WERI-Rb-1 (cell line): ENCODE measurements around the gene RNF103.
A peak's percentile ranks its signal among the peaks of the same experiment; 100 is the strongest.
"Not testable (repeated sequence)": the region's sequence is repeated elsewhere in the genome, so short reads cannot be mapped to it uniquely, and the experiment has no call there.

Experiments used
- DNase-seq: peaks from one replicate; pipeline ENCODE4 v3.0.0-alpha.2; 2020
- H3K27ac ChIP-seq: fragments of 250-450 bp; sonication (Bioruptor Pico); 2 replicates; pipeline ENCODE4 v1.5.1; 2020; ENCODE audit warnings: mild to moderate bottlenecking, moderate library complexity
- H3K27me3 ChIP-seq: fragments of 250-450 bp; sonication (Bioruptor Pico); 2 replicates; pipeline ENCODE4 v1.5.1; 2021; ENCODE audit warnings: mild to moderate bottlenecking, low read depth, moderate library complexity; ENCODE audit not compliant: insufficient read depth, severe bottlenecking
- H3K36me3 ChIP-seq: fragments of 250-450 bp; sonication (Bioruptor Pico); 2 replicates; pipeline ENCODE4 v1.5.1; 2020; ENCODE audit warnings: mild to moderate bottlenecking, moderate library complexity
- H3K4me3 ChIP-seq: 2 replicates; pipeline ENCODE4 v1.5.1; 2011; ENCODE audit warnings: low read depth, mild to moderate bottlenecking, control low read depth, low read length
- H3K9me3 ChIP-seq: fragments of 250-450 bp; sonication (Bioruptor Pico); 2 replicates; pipeline ENCODE4 v1.5.1; 2021; ENCODE audit warnings: mild to moderate bottlenecking, moderate library complexity; ENCODE audit not compliant: severe bottlenecking
- CTCF ChIP-seq: IDR thresholded peaks from 2 replicates; pipeline ENCODE4 v1.5.1; 2011; ENCODE audit warnings: low read depth, mild to moderate bottlenecking, control low read depth, inconsistent platforms, low read length

Gene RNF103, protein sequence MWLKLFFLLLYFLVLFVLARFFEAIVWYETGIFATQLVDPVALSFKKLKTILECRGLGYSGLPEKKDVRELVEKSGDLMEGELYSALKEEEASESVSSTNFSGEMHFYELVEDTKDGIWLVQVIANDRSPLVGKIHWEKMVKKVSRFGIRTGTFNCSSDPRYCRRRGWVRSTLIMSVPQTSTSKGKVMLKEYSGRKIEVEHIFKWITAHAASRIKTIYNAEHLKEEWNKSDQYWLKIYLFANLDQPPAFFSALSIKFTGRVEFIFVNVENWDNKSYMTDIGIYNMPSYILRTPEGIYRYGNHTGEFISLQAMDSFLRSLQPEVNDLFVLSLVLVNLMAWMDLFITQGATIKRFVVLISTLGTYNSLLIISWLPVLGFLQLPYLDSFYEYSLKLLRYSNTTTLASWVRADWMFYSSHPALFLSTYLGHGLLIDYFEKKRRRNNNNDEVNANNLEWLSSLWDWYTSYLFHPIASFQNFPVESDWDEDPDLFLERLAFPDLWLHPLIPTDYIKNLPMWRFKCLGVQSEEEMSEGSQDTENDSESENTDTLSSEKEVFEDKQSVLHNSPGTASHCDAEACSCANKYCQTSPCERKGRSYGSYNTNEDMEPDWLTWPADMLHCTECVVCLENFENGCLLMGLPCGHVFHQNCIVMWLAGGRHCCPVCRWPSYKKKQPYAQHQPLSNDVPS

GRCh38 chr2:86623494-86624266 lies at the start of gene RNF103:
RNF103 (minus strand) TSS chr2:86623865; CDS start chr2:86622886, 979 bp downstream.
- Histone ChIP-seq H3K36me3 (peaks cover 16% of the 10 kb centered on the region), H3K4me3 (peak within 1 kb of the TSS; percentile 95), H3K27ac (peak within 1 kb of the TSS; percentile 93), H3K9me3 (no peaks in the 10 kb centered on the region), H3K27me3 (no peaks in the 10 kb centered on the region)
- DNase-seq, result peak; percentile 96
- TF ChIP-seq CTCF, result no peak

- H3K9me3 ChIP-seq, result peaks cover 4% of the 10 kb centered on the region
- no peak for DNase-seq
- no peaks in the 10 kb centered on the region for H3K27me3 ChIP-seq
- no peak for TF ChIP-seq CTCF
- H3K36me3 ChIP-seq, result no peaks in the 10 kb centered on the region
- H3K4me3 ChIP-seq, result no peak overlapping the region
- no peak overlapping the region for H3K27ac ChIP-seq
Measured at GRCh38 chr2:86673011-86673410, 49.3 kb upstream of the RNF103 start.

DNA sequence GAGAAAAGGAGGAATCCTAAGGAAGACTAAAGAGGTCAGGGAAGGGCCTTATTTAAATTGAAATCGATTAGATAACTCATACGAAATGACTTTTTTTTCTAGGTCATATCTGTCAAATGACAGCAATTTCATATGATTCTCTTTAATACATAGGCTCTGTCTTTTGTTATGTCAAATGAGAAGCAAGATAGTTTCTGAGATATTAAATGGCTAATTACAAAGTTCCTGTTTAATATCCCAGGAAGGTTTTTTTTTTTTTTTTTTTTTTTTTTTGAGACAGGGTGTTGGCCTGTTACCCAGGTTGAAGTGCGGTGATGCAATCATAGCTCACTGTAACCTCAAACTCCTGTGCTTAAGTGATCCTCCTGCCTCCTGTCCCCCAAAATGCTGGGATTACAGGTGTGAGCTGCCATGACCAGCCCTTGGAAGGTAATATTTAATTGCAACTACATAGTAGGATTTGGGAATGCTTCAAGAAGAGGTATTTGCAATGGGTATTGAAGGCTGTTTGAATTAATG lies 48.4 kb upstream of the RNF103 start:
- peaks cover 4% of the 10 kb centered on the region for H3K9me3 ChIP-seq
- H3K27me3 ChIP-seq, result no peaks in the 10 kb centered on the region
- H3K36me3 ChIP-seq, result no peaks in the 10 kb centered on the region
- no peak overlapping the region for H3K4me3 ChIP-seq
- DNase-seq, result no peak
- no peak for TF ChIP-seq CTCF
- no peak overlapping the region for H3K27ac ChIP-seq

GRCh38 chr2:86671337-86671981 lies 47.8 kb upstream of the RNF103 start:
- H3K27me3 ChIP-seq, result no peaks in the 10 kb centered on the region

DNA sequence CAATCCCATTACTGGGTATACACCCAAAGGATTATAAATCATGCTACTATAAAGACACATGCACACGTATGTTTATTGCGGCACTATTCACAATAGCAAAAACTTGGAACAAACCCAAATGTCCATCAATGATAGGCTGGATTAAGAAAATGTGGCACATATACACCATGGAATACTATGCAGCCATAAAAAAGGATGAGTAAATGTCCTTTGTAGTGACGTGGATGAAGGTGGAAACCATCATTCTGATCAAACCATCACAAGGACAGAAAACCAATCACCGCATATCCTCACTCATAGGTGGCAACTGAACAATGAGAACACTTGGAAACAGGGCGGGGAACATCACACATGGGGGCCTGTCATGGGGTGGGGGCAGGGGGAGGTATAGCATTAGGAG lies 45.7 kb upstream of the RNF103 start:
- not testable (repeated sequence) for H3K36me3 ChIP-seq, DNase-seq

More at GRCh38 chr2:86671337-86671981, 47.8 kb upstream of the RNF103 start:
- no peaks in the 10 kb centered on the region for H3K36me3 ChIP-seq
- no peak overlapping the region for H3K27ac ChIP-seq
- H3K9me3 ChIP-seq, result peaks cover 4% of the 10 kb centered on the region
- DNase-seq, result no peak
- TF ChIP-seq CTCF, result no peak
- H3K4me3 ChIP-seq, result no peak overlapping the region

More for the DNA sequence above, 45.7 kb upstream of the RNF103 start:
- not testable (repeated sequence) for H3K27ac ChIP-seq, H3K9me3 ChIP-seq, H3K4me3 ChIP-seq, H3K27me3 ChIP-seq
